Glomerular visceral epithelial cell (primary cell): ENCODE results near the gene ZNF366.

Source experiments
- DNase-seq: peaks from one replicate; pipeline ENCODE4 v3.0.0-alpha.2; 2016; ENCODE audit errors: extremely low spot score

Gene ZNF366

DNA sequence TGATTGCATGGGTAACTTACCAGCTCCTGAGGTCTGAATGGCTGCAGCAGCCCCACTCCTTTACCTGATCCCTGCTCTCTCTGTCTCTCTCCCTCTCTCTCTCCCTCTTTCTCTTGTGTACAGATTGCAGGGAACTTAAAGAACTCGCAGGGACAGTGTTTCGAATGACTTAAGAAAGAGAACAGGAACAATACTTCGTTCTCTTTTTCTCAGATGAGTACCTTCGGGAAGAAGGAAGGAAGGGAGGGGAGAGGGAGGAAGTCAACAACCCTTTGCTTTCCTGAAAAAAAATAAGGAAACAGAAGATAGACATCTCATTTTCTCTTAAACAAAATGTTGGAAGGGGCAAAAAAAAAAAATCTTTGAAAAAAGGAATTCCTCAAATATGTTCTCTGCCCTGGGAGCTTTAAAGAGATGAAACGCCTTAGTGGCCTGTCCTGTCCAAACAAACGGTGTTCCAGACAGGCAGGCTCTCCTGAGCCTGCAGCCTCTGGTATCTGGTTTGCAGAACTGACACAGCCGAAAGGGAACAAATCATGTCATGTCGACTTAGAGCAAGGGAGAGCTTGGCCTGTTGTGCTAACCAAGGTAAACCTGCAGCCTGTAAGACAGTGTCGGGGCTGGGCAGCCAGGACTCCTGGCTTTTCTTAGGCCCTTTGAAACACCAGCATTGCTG lies at the start of gene ZNF366:
Gene ZNF366 (minus strand): TSS at position 180 of the 676 bp plus-strand sequence. CDS start 45,914 bp downstream, outside the sequence.
- no peak for DNase-seq

- no peak for DNase-seq
Measured at GRCh38 chr5:72556351-72557166, 49.3 kb upstream of the ZNF366 start.

- DNase-seq, result no peak
Measured at GRCh38 chr5:72555871-72556270, 48.7 kb upstream of the ZNF366 start.

- no peak for DNase-seq
Measured at GRCh38 chr5:72554897-72555296, 47.7 kb upstream of the ZNF366 start.

- DNase-seq, result peak; percentile 91
Measured at GRCh38 chr5:72552041-72552557, 44.9 kb upstream of the ZNF366 start.

DNA sequence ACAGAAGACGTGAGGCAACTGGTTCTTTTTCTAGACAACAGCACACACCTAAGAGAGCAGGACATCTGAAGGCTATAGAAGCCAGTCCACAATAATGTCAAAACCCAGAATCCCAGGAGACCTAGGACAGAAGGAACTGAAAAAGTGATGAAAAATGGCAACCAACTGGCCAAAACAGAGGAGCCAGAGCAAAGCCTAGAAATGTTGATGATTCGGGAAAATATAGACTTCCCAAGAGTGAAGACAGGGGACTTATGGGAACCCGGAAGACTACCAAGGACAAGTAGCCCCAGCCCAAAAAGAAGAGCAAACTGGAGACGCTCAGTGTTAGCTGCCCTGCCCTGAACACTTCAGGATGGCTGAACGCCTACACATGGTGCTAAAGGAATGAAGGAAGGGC lies 43.4 kb upstream of the ZNF366 start:
- DNase-seq, result no peak

- DNase-seq, result no peak
Measured at GRCh38 chr5:72543811-72544210, 36.6 kb upstream of the ZNF366 start.

DNA sequence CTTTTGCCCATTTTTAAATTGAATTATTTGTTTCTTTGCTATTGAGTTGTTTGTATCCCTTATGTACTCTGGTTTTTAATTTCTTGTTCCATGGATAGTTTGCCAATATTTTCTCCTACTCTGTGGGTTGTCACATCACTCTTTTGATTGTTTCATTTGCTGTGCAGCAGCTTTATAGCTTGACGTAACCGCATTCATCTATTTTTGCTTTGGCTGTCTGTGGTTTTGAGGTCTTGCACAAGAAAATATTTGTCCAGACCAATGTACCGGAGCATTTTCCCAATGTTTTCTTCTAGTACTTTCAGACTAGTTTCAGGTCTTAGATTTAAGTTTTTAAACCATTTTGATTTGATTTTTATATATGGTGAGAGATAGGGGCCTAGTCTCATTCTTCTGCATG lies 36.2 kb upstream of the ZNF366 start:
- peak; percentile 71 for DNase-seq

GRCh38 chr5:72542695-72543094 lies 35.5 kb upstream of the ZNF366 start:
- no peak for DNase-seq

GRCh38 chr5:72541501-72542225 lies 34.5 kb upstream of the ZNF366 start:
- DNase-seq, result no peak

- DNase-seq, result no peak
Measured at GRCh38 chr5:72540759-72541438, 33.7 kb upstream of the ZNF366 start.

- DNase-seq, result peak; percentile 39
Measured at GRCh38 chr5:72539726-72540125, 32.5 kb upstream of the ZNF366 start.

DNA sequence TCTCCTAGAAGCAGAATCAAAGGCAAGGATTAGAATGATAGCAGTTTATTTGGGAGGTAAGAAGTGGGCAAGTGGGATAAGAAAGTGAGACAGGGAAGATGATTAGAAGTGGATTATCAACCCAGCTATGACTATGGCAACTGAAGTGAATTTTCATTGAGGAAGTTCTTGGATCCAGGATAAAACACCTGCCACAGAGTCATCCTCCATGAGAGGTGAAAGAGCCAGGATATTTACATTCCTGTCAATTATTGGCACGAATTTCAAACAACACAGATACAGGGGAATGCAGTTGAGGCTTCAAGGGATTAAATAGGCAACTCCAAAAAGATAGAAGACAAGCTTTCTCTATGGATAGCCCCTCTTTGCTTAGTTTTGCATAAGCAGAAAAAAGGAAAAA lies 31.8 kb upstream of the ZNF366 start:
- DNase-seq, result no peak

- DNase-seq, result no peak
Measured at GRCh38 chr5:72537166-72537565, 30.0 kb upstream of the ZNF366 start.

GRCh38 chr5:72531496-72532190 lies 24.4 kb upstream of the ZNF366 start:
- peak; percentile 18 for DNase-seq

GRCh38 chr5:72530196-72530595 lies 23.0 kb upstream of the ZNF366 start:
- no peak for DNase-seq

- no peak for DNase-seq
Measured at GRCh38 chr5:72529383-72529782, 22.2 kb upstream of the ZNF366 start.

DNA sequence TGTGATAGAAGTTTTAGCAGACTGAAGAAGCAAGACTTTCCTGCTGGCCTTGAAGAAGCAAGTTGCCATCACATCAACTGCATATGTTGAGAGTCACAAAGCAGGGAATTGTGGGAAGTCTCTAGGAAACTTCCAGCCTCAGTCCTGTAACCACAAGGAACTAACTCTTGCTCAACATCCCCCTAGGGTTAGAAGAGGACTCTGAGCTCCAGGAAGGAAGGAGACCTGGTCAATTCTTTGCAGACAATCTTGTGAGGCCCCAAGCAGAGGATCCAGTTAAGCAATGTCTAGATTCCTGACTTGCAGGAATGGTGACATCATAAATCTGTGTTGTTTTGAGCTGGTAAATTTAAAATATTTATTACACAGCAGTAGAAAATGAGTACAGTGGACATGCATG lies 18.6 kb upstream of the ZNF366 start:
- peak; percentile 45 for DNase-seq

GRCh38 chr5:72523960-72524582 lies 16.9 kb upstream of the ZNF366 start:
- peak; percentile 68 for DNase-seq

DNA sequence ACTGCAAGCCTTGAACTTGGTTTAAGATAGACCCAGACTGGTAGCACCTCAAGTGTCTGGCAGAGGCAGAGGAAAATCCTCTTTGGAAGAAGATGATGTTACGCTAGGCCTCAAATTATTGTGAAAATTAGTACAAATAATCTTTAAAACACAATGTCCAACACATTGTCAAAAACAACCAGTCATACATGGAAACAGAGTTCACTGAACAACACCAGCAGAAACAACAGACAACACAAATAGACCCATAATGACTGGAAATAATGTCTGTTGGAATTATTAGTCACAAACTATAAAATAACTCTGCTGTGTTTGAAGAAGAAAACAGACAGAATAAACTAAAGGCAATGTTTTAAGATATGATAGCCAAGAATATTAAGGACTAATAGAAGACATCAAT lies 15.4 kb upstream of the ZNF366 start:
- no peak for DNase-seq

GRCh38 chr5:72519111-72519510 lies 11.9 kb upstream of the ZNF366 start:
- DNase-seq, result no peak
